ENCODE measurements around the gene RAB11B. TPM values are rescaled to one million over a fixed set of nuclear protein-coding genes. Genes with fewer than 3 reads are reported as not detected.
A peak's percentile ranks its signal among the peaks of the same experiment; 100 is the strongest.
"Not testable (repeated sequence)": the region's sequence is repeated elsewhere in the genome, so short reads cannot be mapped to it uniquely, and the experiment has no call there.

RAB11B gene
- polyA plus RNA-seq, 6 donors from 2014 or later = 47.9 to 81.2 (median 58.2) TPM

- no peak for ATAC-seq (ENCODE audit: low read depth in 2 of 2)
- peaks cover 0 to 8% of the 10 kb centered on the region in 2 donors for H3K36me3 Mint-ChIP-seq
- no peaks in the 10 kb centered on the region for H3K9me3 Mint-ChIP-seq
- no peak for DNase-seq
- peaks cover 3 to 7% (median 4%) of the 10 kb centered on the region in 3 donors for H3K4me1 Mint-ChIP-seq
- H3K27me3 Mint-ChIP-seq = no peaks in the 10 kb centered on the region
- peak overlapping the region in 1 of 6 donors; percentile 79 for H3K27ac Mint-ChIP-seq
- H3K4me3 Mint-ChIP-seq = no peak overlapping the region
These were observed 14.4 kb downstream of the RAB11B start for GRCh38 chr19:8404391-8405151.

- not testable (repeated sequence) for DNase-seq; H3K9me3 Mint-ChIP-seq; H3K27me3 Mint-ChIP-seq; H3K27ac Mint-ChIP-seq; H3K4me3 Mint-ChIP-seq; H3K36me3 Mint-ChIP-seq; ATAC-seq (ENCODE audit: low read depth in 2 of 2)
- H3K4me1 Mint-ChIP-seq = peaks cover 3 to 11% (median 5%) of the 10 kb centered on the region in 3 donors
These were observed 20.6 kb downstream of the RAB11B start for GRCh38 chr19:8410718-8411117.

GRCh38 chr19:8412783-8413628 is 22.8 kb downstream of the RAB11B start, which contains the start of gene MARCHF2:
Gene MARCHF2, plus strand, starts transcription at chr19:8413305. Its CDS starts 8,536 bp downstream, at chr19:8421841.
- H3K27ac Mint-ChIP-seq = peak within 1 kb of the TSS in 1 of 6 donors; percentile 4
- peak; percentile 99 to 100 for ATAC-seq (ENCODE audit: low read depth in 2 of 2)

DNA sequence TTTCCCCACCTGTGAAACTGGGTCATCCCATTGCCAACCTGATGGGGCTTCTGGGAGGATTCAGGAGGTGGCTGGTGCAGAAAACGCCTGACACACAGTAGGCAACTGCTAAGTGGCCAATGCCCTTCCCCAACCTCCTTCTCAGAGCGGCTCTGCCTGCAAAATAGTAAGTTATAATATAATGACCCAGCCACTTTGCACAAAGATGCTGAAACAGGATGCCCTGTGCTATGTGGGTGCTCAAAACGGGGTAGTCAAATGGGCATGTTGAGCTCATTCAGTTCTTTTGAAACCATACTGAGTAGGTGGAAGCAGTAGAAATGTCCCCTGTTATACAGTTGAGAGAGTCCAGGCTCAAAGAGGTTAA is 23.5 kb downstream of the RAB11B start:
- no peaks in the 10 kb centered on the region for H3K9me3 Mint-ChIP-seq
- H3K27ac Mint-ChIP-seq = peak overlapping the region in 1 of 6 donors; percentile 4
- peaks cover 3 to 9% (median 5%) of the 10 kb centered on the region in 3 donors for H3K4me1 Mint-ChIP-seq
- H3K36me3 Mint-ChIP-seq = no peaks in the 10 kb centered on the region
- DNase-seq (no peak), ATAC-seq (ENCODE audit: low read depth in 2 of 2) (no peak)
- peak overlapping the region; percentile 58 to 82 (median 74) for H3K4me3 Mint-ChIP-seq
- H3K27me3 Mint-ChIP-seq = no peaks in the 10 kb centered on the region

More at GRCh38 chr19:8412783-8413628, 22.8 kb downstream of the RAB11B start, which contains the start of gene MARCHF2:
- Mint-ChIP-seq H3K9me3 (no peaks in the 10 kb centered on the region), H3K4me1 (peaks cover 3 to 9% (median 5%) of the 10 kb centered on the region in 3 donors), H3K27me3 (no peaks in the 10 kb centered on the region), H3K36me3 (no peaks in the 10 kb centered on the region), H3K4me3 (peak within 1 kb of the TSS; percentile 58 to 87 (median 75))
- peak; percentile 95 for DNase-seq

GRCh38 chr19:8416796-8417195 is 26.6 kb downstream of the RAB11B start:
- Mint-ChIP-seq H3K27me3 (no peaks in the 10 kb centered on the region), H3K4me1 (peaks cover 3 to 9% (median 5%) of the 10 kb centered on the region in 3 donors)

GRCh38 chr19:8421484-8422461 is 31.6 kb downstream of the RAB11B start:
- H3K4me1 Mint-ChIP-seq = no peaks in the 10 kb centered on the region
- no peak for DNase-seq
- H3K27ac Mint-ChIP-seq = no peak overlapping the region
- H3K27me3 Mint-ChIP-seq = no peaks in the 10 kb centered on the region
- no peaks in the 10 kb centered on the region for H3K9me3 Mint-ChIP-seq
- H3K4me3 Mint-ChIP-seq = no peak overlapping the region
- no peak for ATAC-seq (ENCODE audit: low read depth in 2 of 2)
- H3K36me3 Mint-ChIP-seq = peaks cover 0 to 7% of the 10 kb centered on the region in 2 donors

More at GRCh38 chr19:8416796-8417195, 26.6 kb downstream of the RAB11B start:
- Mint-ChIP-seq H3K4me3 (peak overlapping the region in 1 of 8 donors; percentile 43), H3K9me3 (no peaks in the 10 kb centered on the region), H3K36me3 (no peaks in the 10 kb centered on the region), H3K27ac (no peak overlapping the region)
- ATAC-seq (ENCODE audit: low read depth in 2 of 2) = no peak
- DNase-seq = no peak

DNA sequence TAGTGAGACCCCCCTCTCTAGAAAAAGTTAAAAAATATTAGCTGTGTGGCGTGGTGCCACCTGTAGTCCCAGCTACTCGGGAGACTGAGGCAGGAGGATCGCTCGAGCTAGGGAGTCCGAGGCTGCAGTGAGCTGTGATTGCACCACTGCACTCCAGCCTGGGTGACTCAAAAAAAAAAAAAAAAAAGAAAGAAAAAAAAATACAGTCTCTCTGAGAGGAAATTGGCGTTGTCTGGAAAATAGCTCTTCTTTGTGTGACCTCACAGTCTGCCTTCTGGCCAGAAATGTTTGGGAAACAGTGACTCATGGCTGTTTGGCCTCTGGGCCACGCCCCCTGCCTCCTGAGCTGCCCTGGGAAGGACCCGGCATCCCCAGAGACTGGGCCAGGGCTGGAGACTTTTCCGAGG is 33.7 kb downstream of the RAB11B start:
- H3K27me3 Mint-ChIP-seq = no peaks in the 10 kb centered on the region
- DNase-seq (no peak), ATAC-seq (ENCODE audit: low read depth in 2 of 2) (no peak)
- H3K4me3 Mint-ChIP-seq = no peak overlapping the region
- H3K4me1 Mint-ChIP-seq = no peaks in the 10 kb centered on the region
- no peaks in the 10 kb centered on the region for H3K9me3 Mint-ChIP-seq
- H3K36me3 Mint-ChIP-seq = peaks cover 0 to 14% of the 10 kb centered on the region in 2 donors
- no peak overlapping the region for H3K27ac Mint-ChIP-seq

DNA sequence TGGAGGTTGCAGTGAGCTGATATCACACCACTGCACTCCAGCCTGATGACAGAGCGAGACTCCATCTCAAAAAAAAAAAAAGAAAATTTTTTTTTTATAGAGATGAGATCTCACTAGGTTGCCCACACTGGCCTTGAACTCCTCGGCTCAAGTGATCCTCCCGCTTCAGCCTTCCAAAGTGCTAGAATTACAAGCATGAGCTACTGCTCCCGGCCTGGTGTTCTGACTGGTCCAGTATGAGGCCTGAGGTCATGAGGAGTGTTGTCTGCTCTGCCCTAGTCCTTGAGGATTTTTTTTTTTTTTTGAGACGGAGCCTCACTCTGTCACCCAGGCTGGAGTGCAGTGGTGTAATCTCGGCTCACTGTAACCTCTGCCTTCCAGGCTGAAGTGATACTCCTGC is 35.2 kb downstream of the RAB11B start:
- ATAC-seq (ENCODE audit: low read depth in 2 of 2); H3K9me3 Mint-ChIP-seq; H3K4me1 Mint-ChIP-seq; H3K27me3 Mint-ChIP-seq; H3K4me3 Mint-ChIP-seq; DNase-seq: not testable (repeated sequence)
- peak overlapping the region in 1 of 6 donors; percentile 54 for H3K27ac Mint-ChIP-seq
- H3K36me3 Mint-ChIP-seq = peaks cover 0 to 20% of the 10 kb centered on the region in 2 donors

GRCh38 chr19:8426283-8426682 is 36.1 kb downstream of the RAB11B start:
- Mint-ChIP-seq H3K36me3 (peaks cover 0 to 20% of the 10 kb centered on the region in 2 donors), H3K4me1 (peaks cover 0 to 2% (median 0%) of the 10 kb centered on the region in 3 donors), H3K9me3 (no peaks in the 10 kb centered on the region), H3K4me3 (no peak overlapping the region), H3K27ac (no peak overlapping the region), H3K27me3 (no peaks in the 10 kb centered on the region)
- no peak for DNase-seq
- ATAC-seq (ENCODE audit: low read depth in 2 of 2) = no peak

- Mint-ChIP-seq H3K27ac (no peak overlapping the region), H3K9me3 (no peaks in the 10 kb centered on the region), H3K36me3 (peaks cover 0 to 20% of the 10 kb centered on the region in 2 donors), H3K27me3 (no peaks in the 10 kb centered on the region), H3K4me3 (no peak overlapping the region), H3K4me1 (peaks cover 0 to 2% (median 0%) of the 10 kb centered on the region in 3 donors)
- ATAC-seq (ENCODE audit: low read depth in 2 of 2) (no peak), DNase-seq (no peak)
These were observed 38.9 kb downstream of the RAB11B start for GRCh38 chr19:8429044-8429443.

DNA sequence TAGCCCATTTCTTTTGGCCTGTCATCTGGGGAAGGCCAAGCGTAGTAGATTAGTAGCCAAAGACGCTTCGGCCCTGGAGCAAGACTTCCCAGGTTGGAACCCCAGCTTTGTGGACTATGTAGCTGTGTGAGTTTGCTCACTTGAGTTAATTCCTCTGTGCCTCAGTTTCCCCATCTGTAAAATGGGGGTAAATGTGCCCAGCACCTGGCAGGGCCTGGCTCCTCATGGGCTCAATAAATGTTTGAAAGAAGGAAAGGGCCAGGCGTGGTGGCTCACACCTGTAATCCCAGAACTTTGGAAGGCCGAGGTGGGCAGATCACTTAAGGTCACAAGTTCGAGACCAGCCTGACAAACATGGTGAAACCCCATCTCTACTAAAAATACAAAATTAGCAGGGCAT is 39.7 kb downstream of the RAB11B start:
- DNase-seq = no peak
- ATAC-seq (ENCODE audit: low read depth in 2 of 2) = no peak
- Mint-ChIP-seq H3K4me3 (no peak overlapping the region), H3K4me1 (peaks cover 0 to 2% (median 0%) of the 10 kb centered on the region in 3 donors), H3K9me3 (no peaks in the 10 kb centered on the region), H3K27me3 (no peaks in the 10 kb centered on the region), H3K36me3 (peaks cover 0 to 20% of the 10 kb centered on the region in 2 donors), H3K27ac (peak overlapping the region in 1 of 6 donors; percentile 20)

GRCh38 chr19:8430650-8431049 is 40.5 kb downstream of the RAB11B start:
- no peak for DNase-seq
- no peak for ATAC-seq (ENCODE audit: low read depth in 2 of 2)
- peaks cover 0 to 4% (median 3%) of the 10 kb centered on the region in 3 donors for H3K4me1 Mint-ChIP-seq
- H3K27ac Mint-ChIP-seq = no peak overlapping the region
- no peak overlapping the region for H3K4me3 Mint-ChIP-seq
- H3K36me3 Mint-ChIP-seq = peaks cover 0 to 26% of the 10 kb centered on the region in 2 donors
- no peaks in the 10 kb centered on the region for H3K27me3 Mint-ChIP-seq
- H3K9me3 Mint-ChIP-seq = no peaks in the 10 kb centered on the region

All from naive B cell (primary cell).